ENCODE results near the gene MS4A10.

DNA sequence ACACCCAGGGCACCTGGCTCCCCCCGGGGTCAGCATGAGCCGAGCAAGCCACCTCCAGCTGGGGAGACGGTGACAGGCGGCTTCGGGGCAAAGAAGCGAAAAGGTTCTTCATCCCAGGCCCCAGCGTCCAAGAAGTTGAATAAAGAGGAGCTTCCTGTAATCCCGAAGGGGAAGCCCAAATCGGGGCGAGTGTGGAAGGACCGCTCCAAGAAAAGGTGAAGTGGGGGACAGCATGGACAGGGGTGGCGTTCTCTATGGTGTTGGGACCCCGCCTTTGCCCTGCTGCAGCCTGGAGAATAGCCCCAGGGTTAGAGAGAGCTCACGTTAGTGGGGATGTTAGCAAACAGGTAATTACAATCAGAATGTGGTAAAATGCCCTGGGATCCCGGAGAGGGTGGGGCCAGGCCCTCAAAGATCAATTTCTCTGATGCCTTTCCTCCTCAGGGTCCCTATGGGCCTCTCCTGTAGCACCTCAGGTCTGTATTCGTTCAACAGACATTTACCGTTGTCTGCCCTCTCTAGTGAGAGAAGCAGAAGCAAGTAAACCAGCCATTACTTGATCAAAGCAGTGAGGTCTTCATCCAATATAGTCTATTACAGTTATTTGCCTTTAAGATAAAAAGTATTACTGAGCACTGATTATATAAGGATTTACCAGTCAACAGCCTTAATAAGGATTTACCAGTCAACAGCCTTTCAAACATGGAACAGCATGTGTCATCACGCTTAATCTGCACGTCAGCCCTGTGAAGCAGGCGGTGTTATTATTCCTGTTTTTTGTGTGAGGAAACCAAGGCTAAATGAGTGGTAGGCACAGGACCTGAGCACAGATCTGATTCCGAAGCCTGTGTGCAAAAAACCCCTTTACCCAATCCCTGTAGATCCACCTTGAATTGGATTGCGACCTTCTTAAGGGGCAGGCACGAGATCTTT lies 57.8 kb downstream of the MS4A10 start:
- TF ChIP-seq, protein P1, sequence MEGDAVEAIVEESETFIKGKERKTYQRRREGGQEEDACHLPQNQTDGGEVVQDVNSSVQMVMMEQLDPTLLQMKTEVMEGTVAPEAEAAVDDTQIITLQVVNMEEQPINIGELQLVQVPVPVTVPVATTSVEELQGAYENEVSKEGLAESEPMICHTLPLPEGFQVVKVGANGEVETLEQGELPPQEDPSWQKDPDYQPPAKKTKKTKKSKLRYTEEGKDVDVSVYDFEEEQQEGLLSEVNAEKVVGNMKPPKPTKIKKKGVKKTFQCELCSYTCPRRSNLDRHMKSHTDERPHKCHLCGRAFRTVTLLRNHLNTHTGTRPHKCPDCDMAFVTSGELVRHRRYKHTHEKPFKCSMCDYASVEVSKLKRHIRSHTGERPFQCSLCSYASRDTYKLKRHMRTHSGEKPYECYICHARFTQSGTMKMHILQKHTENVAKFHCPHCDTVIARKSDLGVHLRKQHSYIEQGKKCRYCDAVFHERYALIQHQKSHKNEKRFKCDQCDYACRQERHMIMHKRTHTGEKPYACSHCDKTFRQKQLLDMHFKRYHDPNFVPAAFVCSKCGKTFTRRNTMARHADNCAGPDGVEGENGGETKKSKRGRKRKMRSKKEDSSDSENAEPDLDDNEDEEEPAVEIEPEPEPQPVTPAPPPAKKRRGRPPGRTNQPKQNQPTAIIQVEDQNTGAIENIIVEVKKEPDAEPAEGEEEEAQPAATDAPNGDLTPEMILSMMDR (IDR thresholded peaks at IDR 0.05; ENCODE audit: low read depth, low read length, missing input control): no peak
- TF ChIP-seq FOXA2 (IDR thresholded peaks at IDR 0.05): no peak
- TF ChIP-seq, protein P2, sequence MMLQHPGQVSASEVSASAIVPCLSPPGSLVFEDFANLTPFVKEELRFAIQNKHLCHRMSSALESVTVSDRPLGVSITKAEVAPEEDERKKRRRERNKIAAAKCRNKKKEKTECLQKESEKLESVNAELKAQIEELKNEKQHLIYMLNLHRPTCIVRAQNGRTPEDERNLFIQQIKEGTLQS (IDR thresholded peaks at IDR 0.05): no peak
- TF ChIP-seq, protein P3, sequence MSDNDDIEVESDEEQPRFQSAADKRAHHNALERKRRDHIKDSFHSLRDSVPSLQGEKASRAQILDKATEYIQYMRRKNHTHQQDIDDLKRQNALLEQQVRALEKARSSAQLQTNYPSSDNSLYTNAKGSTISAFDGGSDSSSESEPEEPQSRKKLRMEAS (IDR thresholded peaks at IDR 0.05): no peak
- TF ChIP-seq TAF1 (conservative IDR thresholded peaks at IDR 0.05): no peak
- no peak for TF ChIP-seq RAD21 (IDR thresholded peaks at IDR 0.05)
- no peak for TF ChIP-seq YY1 (IDR thresholded peaks at IDR 0.05)
- TF ChIP-seq, protein P4, sequence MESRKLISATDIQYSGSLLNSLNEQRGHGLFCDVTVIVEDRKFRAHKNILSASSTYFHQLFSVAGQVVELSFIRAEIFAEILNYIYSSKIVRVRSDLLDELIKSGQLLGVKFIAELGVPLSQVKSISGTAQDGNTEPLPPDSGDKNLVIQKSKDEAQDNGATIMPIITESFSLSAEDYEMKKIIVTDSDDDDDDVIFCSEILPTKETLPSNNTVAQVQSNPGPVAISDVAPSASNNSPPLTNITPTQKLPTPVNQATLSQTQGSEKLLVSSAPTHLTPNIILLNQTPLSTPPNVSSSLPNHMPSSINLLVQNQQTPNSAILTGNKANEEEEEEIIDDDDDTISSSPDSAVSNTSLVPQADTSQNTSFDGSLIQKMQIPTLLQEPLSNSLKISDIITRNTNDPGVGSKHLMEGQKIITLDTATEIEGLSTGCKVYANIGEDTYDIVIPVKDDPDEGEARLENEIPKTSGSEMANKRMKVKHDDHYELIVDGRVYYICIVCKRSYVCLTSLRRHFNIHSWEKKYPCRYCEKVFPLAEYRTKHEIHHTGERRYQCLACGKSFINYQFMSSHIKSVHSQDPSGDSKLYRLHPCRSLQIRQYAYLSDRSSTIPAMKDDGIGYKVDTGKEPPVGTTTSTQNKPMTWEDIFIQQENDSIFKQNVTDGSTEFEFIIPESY (IDR thresholded peaks at IDR 0.05): no peak
- TF ChIP-seq JUND (IDR thresholded peaks at IDR 0.05): no peak
- TF ChIP-seq, protein P5, sequence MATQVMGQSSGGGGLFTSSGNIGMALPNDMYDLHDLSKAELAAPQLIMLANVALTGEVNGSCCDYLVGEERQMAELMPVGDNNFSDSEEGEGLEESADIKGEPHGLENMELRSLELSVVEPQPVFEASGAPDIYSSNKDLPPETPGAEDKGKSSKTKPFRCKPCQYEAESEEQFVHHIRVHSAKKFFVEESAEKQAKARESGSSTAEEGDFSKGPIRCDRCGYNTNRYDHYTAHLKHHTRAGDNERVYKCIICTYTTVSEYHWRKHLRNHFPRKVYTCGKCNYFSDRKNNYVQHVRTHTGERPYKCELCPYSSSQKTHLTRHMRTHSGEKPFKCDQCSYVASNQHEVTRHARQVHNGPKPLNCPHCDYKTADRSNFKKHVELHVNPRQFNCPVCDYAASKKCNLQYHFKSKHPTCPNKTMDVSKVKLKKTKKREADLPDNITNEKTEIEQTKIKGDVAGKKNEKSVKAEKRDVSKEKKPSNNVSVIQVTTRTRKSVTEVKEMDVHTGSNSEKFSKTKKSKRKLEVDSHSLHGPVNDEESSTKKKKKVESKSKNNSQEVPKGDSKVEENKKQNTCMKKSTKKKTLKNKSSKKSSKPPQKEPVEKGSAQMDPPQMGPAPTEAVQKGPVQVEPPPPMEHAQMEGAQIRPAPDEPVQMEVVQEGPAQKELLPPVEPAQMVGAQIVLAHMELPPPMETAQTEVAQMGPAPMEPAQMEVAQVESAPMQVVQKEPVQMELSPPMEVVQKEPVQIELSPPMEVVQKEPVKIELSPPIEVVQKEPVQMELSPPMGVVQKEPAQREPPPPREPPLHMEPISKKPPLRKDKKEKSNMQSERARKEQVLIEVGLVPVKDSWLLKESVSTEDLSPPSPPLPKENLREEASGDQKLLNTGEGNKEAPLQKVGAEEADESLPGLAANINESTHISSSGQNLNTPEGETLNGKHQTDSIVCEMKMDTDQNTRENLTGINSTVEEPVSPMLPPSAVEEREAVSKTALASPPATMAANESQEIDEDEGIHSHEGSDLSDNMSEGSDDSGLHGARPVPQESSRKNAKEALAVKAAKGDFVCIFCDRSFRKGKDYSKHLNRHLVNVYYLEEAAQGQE (IDR thresholded peaks at IDR 0.05): no peak
